ES-I3 (cell line): Measurements from ENCODE around the gene ALKBH6.
A peak's percentile ranks its signal among the peaks of the same experiment; 100 is the strongest.

Experiments
- H3K36me3 ChIP-seq: 2 replicates; pipeline ENCODE4 v1.6.1; 2013; ENCODE audit warnings: mild to moderate bottlenecking, low read length, control low read depth, moderate library complexity; ENCODE audit not compliant: insufficient read depth
- H3K4me1 ChIP-seq: 2 replicates; pipeline ENCODE4 v1.6.1; 2013; ENCODE audit warnings: mild to moderate bottlenecking, control low read depth, low read length; ENCODE audit not compliant: insufficient read depth
- H3K9ac ChIP-seq: 2 replicates; pipeline ENCODE4 v1.6.1; 2013; ENCODE audit warnings: low read depth, mild to moderate bottlenecking, low read length, moderate library complexity
- H3K9me3 ChIP-seq: 2 replicates; pipeline ENCODE4 v1.6.1; 2013; ENCODE audit warnings: mild to moderate bottlenecking, low read length, moderate library complexity; ENCODE audit not compliant: control insufficient read depth, insufficient read depth

ALKBH6 gene

GRCh38 chr19:36014012-36014924 lies at the start of gene ALKBH6:
ALKBH6 (minus strand) TSS chr19:36014213; CDS start chr19:36013397, 816 bp downstream.
- H3K4me1 ChIP-seq: no peaks in the 10 kb centered on the region
- H3K9ac ChIP-seq: peak within 1 kb of the TSS; percentile 88
- H3K36me3 ChIP-seq: no peaks in the 10 kb centered on the region
- no peaks in the 10 kb centered on the region for H3K9me3 ChIP-seq

GRCh38 chr19:36061367-36061766 lies 47.4 kb upstream of the ALKBH6 start:
- H3K36me3 ChIP-seq: peaks cover 12% of the 10 kb centered on the region; the same call in 1 of the 2 replicates

GRCh38 chr19:36060430-36060829 lies 46.4 kb upstream of the ALKBH6 start:
- Histone ChIP-seq H3K36me3 (peaks cover 9% of the 10 kb centered on the region; the same call in 1 of the 2 replicates), H3K9me3 (no peaks in the 10 kb centered on the region), H3K4me1 (peaks cover 7% of the 10 kb centered on the region; the same call in 1 of the 2 replicates), H3K9ac (no peak overlapping the region)

More at GRCh38 chr19:36061367-36061766, 47.4 kb upstream of the ALKBH6 start:
- peaks cover 4% of the 10 kb centered on the region; the same call in 1 of the 2 replicates for H3K4me1 ChIP-seq
- H3K9ac ChIP-seq: no peak overlapping the region
- H3K9me3 ChIP-seq: no peaks in the 10 kb centered on the region

- peaks cover 7% of the 10 kb centered on the region; the same call in 1 of the 2 replicates for H3K4me1 ChIP-seq
- peaks cover 6% of the 10 kb centered on the region; the same call in 1 of the 2 replicates for H3K36me3 ChIP-seq
- H3K9me3 ChIP-seq: no peaks in the 10 kb centered on the region
- H3K9ac ChIP-seq: no peak overlapping the region
Observed at GRCh38 chr19:36059180-36059910, 45.3 kb upstream of the ALKBH6 start.

- Histone ChIP-seq H3K4me1 (peaks cover 7% of the 10 kb centered on the region; the same call in 1 of the 2 replicates), H3K36me3 (peaks cover 6% of the 10 kb centered on the region; the same call in 1 of the 2 replicates), H3K9ac (no peak overlapping the region), H3K9me3 (no peaks in the 10 kb centered on the region)
Observed at GRCh38 chr19:36058481-36059179, 44.6 kb upstream of the ALKBH6 start.

GRCh38 chr19:36054733-36055686 lies 41.0 kb upstream of the ALKBH6 start, which contains the start of gene WDR62:
WDR62 (plus strand) TSS chr19:36054897; CDS start chr19:36054972, 75 bp downstream.
- peaks cover 3% of the 10 kb centered on the region; the same call in 1 of the 2 replicates for H3K36me3 ChIP-seq
- H3K9me3 ChIP-seq: no peaks in the 10 kb centered on the region
- H3K9ac ChIP-seq: peak within 1 kb of the TSS; percentile 87
- peaks cover 7% of the 10 kb centered on the region for H3K4me1 ChIP-seq

- peaks cover 7% of the 10 kb centered on the region for H3K4me1 ChIP-seq
- peak within 1 kb of the TSS; percentile 87 for H3K9ac ChIP-seq
- no peaks in the 10 kb centered on the region for H3K9me3 ChIP-seq
- no peaks in the 10 kb centered on the region for H3K36me3 ChIP-seq
Observed at GRCh38 chr19:36054119-36054732, 40.2 kb upstream of the ALKBH6 start, which contains the start of gene THAP8. THAP8 (minus strand) TSS chr19:36054285; CDS start chr19:36054217, 68 bp downstream.

- H3K36me3 ChIP-seq: no peaks in the 10 kb centered on the region
- no peaks in the 10 kb centered on the region for H3K9me3 ChIP-seq
- H3K9ac ChIP-seq: no peak overlapping the region
- peaks cover 6% of the 10 kb centered on the region for H3K4me1 ChIP-seq
Observed at GRCh38 chr19:36051637-36052036, 37.6 kb upstream of the ALKBH6 start.

GRCh38 chr19:36051236-36051635 lies 37.2 kb upstream of the ALKBH6 start:
- H3K9me3 ChIP-seq: no peaks in the 10 kb centered on the region
- no peak overlapping the region for H3K9ac ChIP-seq
- H3K36me3 ChIP-seq: no peaks in the 10 kb centered on the region
- peaks cover 2% of the 10 kb centered on the region for H3K4me1 ChIP-seq

GRCh38 chr19:36049080-36049698 lies 35.2 kb upstream of the ALKBH6 start:
- Histone ChIP-seq H3K36me3 (no peaks in the 10 kb centered on the region), H3K9me3 (no peaks in the 10 kb centered on the region), H3K4me1 (no peaks in the 10 kb centered on the region; the same call in 1 of the 2 replicates), H3K9ac (no peak overlapping the region)

GRCh38 chr19:36047835-36048234 lies 33.8 kb upstream of the ALKBH6 start:
- no peaks in the 10 kb centered on the region for H3K36me3 ChIP-seq
- H3K4me1 ChIP-seq: no peaks in the 10 kb centered on the region; the same call in 1 of the 2 replicates
- no peak overlapping the region for H3K9ac ChIP-seq
- no peaks in the 10 kb centered on the region for H3K9me3 ChIP-seq

GRCh38 chr19:36046443-36047050 lies 32.5 kb upstream of the ALKBH6 start:
- Histone ChIP-seq H3K9ac (no peak overlapping the region), H3K9me3 (no peaks in the 10 kb centered on the region), H3K4me1 (peaks cover 8% of the 10 kb centered on the region), H3K36me3 (no peaks in the 10 kb centered on the region)
